ENCODE data around the gene BTN3A1.

- TF ChIP-seq CTCF (conservative IDR thresholded peaks at IDR 0.05 in 1 of 2, IDR thresholded peaks at IDR 0.05 in 1 of 2; ENCODE audit: extremely low read depth in 1 of 2, insufficient read depth in 1 of 2, low read depth in 1 of 2, low read length in 2 of 2) (no peak), EZH2 (IDR thresholded peaks at IDR 0.05; ENCODE audit: borderline replicate concordance, low read length) (no peak)
Measured at GRCh38 chr6:26387565-26387964, 14.5 kb upstream of the BTN3A1 start.
